HG02678 (cell line): Measurements from ENCODE around the gene CDHR3.

Experiments
- ATAC-seq: cut with Tn5 transposase; IDR thresholded peaks from one replicate; pipeline ENCODE4 v1.9.1; 2021; ENCODE audit warnings: mild to moderate bottlenecking, moderate library complexity; ENCODE audit not compliant: unreplicated experiment

Gene CDHR3

DNA sequence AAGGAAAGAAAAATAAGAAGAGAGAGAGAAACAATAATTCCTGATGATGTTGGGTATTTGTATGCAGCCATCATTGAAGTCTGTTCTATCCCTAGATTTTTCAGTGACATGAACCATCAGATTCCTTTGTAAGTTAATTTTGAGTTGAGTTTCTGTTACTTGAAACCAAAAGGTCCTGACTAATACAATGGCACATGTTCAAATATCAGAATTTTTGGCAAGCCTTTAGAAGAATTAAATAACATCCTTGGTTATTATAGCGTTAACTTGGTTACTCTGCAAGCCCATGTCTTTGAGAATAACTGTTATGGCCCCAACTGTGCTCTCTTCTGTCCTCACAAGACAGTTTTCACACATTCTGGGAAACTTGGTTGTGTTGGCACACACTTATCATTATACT, 82.5 kb downstream of the CDHR3 start:
- ATAC-seq, result no peak

DNA sequence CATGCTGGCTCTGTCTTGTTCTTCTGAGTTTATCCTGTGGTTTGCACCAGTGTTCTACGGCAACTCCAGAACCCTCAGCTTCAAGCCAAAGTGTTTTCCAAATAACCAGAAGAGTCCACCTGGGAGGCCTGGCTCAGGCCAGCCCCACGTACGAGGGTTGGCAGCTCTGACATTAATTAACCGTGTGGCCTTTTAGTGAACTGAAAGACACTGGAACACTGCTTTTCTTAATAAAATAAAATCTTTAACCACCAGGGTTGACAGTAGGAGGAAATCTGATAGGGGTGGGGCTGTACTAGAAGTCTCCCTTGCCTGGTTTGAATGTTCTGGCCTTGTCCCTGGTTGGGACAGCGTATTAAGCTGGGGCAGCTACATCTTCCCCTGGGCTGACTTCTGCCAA, 84.1 kb downstream of the CDHR3 start:
- ATAC-seq, result no peak

DNA sequence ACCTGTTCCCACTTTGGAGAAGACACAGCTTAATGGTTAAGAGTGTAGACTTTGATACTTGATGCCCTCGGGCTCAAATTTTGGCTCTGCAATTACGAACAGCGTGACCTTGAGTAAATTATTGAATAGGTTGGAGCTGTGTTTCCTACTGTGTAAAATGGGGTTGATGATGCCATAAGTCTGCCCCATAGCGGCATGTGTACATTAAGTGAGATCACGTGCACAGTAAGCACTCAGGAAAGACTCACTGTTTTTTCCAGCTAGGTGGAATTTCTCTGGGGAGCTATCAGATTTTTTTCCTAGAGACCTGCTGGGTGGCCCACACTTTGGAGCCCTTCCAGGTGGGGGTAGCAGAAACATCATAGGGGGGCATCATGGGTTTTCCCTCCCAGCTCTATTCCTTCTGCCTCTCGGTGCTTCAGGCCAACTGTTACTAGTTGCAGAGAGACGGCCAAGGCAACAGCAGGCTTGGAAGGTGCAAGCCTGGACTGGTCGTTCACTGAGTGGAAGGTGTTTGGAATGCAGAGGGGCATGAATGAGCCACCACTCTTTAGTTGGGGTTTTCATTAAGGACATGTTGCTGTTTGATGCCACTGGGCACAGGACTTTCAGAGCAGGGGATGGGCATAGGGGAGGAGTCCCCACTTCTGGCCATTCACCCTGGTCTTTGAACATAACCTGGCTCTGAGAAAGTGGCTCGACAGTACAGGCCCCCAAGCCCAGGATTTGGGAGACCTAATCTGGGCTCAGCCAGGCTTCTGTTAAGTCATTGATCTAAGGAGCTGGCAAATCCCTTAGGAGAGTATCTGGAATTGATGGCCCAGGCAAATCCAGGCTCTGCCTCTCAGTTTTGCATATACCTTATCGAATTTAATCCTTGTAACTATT, 85.0 kb downstream of the CDHR3 start:
- no peak for ATAC-seq

DNA sequence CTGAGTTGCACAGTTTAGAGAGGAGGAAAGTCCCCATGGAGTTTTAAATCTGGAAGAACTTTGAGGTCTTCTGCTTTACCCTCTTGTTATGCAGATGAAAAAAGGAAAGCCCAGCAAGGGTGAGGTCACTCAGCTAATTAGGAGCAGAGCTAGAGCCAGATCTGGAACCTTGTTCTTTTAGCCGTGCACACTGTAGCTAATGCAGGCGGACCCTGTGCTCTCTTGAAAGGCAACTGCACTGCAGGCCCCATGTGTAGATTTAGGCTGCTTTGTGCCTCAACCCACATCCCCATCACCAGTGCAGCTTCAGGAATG, 85.6 kb downstream of the CDHR3 start:
- ATAC-seq, result no peak

DNA sequence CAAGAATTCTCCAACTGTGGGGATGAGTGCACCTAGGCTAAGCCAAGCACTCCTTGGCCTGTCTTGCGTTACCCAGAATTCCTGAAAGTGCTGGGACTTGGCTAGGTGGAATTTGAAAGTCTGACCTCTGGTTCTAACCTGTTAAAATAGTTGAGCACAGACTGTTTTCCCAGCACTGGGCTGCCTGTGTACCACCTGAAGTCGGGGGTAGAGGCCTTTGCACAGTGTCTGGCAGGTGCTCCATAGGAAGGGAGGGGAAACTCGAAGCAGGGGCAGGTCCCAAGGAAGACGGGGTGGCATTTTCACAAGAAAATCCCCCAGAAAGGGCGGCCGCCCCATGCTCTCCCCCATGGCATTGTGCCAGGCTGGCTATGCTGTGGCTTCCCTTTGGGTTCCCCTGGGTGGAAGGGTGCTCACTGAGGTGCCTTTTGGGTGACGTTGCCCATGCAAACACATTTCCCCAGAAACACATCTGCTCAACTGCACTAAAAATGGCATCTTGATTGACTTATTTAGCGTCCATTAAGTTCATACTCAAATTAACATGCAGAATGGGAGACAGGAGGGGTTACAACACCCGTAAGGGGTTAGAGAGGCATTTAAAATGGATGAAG, 86.2 kb downstream of the CDHR3 start:
- no peak for ATAC-seq

DNA sequence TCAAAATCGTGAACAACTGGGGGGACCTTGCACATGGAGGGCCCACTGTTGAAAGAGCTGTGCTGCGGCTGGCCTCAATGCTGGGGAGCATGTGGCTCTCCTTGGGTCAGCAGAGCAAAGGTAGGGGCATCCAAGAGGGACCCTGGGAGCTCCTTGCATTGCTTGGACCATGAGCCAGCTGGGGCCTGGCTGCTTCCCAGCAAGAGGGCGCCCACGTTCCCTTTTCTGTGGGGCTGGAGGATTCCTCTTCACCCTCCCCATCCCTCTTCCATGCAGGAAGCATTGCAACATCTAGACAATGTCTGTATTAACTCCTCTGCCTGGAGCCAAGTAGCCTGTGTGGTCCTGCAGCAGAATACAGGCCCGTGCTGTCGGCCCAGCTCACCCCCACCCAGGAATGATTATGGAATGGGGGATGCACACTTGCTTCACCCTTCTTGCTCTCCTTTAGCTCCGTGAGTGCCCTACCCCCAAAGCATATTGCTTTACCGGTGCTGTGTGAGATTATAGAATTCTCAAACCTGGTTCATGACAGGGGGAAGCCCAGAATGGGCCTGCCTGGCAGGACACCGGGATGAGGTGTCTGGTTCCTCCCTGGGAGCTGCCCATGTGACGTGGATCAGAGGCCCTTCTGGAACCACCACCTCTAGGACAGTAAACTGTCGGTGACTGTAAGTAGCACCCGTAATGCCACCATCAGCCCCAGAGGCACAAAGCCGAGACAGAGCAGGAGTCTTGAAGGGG, 87.1 kb downstream of the CDHR3 start:
- no peak for ATAC-seq

DNA sequence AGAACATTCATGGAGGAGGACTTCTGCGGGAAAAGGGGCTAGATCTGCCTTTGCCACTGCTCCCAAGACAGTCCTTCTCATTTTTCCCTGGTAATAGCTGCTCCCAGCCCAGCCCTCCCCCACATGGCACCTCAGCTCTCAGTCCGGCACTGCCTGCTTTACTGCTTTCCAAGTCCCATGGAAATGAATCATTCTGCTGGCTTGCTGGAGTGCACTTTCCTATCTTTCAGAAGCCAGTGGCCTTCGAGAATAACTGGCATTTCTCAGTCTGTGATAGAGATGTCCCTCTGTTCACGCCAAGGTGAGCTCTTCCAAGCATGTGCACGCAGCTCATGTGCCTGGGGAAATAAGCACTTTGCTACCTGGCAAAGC, 87.7 kb downstream of the CDHR3 start:
- no peak for ATAC-seq

DNA sequence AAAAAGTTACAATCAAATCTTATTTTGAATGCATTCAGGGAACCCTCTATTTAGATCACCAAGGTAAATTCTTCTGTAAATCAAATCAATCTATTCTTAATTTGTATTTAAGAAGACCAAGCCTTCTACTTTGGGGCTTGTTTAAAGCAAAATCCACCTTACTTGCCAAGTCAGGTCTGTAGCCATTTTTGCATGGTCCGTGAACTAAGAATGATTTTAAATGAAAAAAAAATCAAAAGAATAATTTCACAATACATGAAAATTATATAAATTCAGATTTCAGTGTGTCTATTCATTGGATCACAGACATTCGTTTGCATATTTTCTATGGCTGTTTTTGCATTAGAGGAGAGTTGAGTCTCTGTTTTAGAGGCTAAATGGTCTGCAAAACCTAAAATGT, 89.6 kb downstream of the CDHR3 start:
- ATAC-seq, result no peak

DNA sequence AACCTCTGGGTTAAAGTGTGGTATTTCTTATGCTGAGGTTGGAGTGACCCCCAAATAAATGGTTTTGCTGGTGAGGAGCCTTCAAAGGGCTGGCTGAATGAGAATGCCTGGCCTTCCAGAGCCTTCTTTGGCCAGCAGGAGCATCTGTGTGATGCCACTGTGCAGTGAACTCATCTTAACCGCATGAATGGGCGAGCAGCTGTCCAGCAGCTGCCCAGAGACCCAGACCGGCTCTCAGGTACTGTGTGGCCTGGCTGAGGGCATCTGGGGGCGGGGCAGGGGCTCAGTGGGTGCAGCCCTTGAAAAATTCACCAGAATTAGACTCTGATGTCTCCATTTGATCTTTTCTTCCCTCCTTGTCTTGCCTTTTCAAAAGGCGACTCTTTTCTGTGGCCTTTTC, 90.0 kb downstream of the CDHR3 start:
- no peak for ATAC-seq

DNA sequence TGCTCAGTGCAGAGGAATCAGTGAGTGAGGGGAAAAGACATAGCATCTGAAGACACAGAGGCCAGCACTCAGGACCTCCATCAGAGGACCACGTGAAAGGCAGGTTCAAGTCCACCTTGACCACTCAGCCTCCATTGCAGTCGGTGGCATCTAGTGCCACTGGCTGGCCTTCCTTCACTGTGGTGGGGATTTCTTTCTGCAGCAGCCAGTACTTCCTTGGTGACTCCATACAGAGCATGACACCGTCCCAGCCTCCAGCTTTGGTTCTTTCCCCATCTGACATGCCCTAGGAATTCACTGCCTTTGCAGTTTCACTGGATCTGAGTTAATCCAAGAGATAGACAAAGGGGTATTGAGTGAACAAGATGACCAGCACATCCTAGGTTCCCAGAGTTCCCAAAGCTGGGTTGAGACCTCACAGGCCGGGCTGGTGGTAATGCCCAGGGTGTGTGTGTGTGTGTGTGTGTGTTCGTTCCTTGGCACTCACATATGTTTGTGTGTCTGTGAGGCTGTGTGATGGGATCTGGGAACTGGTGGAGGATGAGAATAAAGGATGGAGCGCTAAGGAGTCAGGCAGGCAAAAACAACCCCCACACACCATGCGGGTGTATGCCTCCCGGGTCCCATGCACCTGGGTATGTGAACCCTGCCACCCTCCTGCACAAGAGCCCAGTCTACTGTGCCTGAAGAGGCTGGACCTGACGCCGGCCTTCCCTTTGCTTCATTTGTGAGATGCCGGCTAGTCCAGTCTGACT, 91.3 kb downstream of the CDHR3 start:
- ATAC-seq, result no peak

DNA sequence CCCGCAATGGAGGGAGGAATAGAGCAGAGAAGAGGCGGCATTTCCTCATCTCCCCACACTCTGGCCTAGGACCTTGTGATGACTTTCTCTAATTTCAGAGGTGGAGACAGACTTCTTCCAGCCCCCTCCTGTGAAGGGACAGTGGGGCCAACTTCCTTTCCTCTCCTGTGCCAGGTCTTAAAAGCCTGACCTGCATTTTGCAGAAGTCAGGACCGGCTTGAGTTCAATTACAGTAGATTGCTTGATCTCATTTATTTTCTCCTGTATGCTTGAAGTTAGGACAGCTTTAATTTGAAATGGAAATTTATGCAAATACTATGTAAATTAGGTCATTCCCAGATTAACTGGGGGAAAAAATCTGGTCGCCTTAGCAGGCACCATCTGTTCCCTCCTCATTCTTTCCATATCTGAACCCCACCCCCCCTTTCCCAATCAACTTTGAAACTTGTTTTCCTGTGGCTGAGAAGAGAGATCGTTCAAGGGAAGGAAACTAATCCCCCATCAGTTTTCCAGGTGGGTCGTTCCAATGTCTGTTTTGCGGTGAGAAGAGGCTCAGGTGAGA, 92.0 kb downstream of the CDHR3 start:
- ATAC-seq, result no peak

DNA sequence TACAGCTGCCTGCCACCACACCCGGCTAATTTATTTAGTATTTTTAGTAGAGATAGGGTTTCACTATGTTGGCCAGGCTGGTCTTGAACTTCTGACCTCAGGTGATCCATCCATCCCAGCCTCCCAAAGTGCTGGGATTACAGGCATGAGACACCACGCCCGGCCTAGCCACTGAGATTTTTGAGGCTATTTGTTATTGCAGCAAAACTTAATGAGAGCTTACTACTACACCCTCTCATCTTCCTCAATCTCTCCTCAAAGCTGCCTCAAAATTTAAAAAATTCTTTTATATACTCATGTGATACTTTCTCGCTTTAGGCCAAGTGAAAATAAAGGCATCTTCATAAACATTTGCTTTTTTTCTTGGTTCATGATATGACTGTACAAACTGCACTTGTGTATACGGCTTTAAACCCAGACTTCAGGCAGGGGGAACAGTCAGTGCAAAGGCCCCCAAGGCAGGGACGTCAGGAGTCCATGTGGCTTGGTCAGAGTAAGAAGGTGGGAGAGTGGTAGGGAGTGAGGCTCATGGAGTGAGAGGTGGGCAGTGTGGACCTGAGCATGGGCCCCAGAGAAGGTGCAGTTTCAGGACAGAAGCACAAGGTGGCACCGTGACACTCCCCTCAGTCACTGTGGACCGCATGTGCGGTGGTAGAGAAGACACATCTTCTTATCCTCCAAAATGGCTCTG, 93.6 kb downstream of the CDHR3 start:
- peak; percentile 50 for ATAC-seq

DNA sequence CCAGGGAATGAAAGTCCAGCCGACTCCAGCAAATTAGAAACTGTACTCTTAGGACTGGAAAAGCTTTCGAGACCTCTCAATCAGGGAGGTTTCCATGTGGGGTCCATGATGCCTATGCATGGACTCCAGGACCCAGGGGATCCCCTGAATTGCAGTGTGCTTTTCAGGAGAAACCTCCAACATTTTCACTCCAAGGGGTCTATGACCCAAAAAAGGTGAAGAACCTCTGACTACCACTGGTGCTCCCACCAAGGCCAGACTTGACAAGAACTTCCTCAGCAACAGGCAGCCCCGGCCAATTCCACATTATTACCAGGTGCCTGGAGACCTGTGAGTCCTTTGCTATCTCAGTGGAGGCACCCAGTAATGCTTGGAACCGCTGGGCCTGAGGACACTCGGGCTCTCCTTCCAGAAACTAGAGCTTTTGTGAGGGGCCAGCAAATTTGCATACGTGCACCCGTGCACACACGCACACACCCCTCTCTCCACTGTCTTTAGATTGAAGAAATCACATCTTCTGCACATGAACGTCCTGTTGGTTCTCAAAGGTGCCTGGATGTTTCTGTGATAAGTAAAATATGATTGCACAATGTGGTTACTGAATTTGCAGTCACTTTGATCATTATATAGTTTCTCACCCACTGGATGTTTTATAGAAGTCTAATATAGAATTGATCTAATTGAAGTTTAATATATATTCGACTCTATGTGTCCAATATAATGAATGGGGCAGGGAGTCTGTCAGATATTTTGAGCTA, 94.3 kb downstream of the CDHR3 start:
- no peak for ATAC-seq

DNA sequence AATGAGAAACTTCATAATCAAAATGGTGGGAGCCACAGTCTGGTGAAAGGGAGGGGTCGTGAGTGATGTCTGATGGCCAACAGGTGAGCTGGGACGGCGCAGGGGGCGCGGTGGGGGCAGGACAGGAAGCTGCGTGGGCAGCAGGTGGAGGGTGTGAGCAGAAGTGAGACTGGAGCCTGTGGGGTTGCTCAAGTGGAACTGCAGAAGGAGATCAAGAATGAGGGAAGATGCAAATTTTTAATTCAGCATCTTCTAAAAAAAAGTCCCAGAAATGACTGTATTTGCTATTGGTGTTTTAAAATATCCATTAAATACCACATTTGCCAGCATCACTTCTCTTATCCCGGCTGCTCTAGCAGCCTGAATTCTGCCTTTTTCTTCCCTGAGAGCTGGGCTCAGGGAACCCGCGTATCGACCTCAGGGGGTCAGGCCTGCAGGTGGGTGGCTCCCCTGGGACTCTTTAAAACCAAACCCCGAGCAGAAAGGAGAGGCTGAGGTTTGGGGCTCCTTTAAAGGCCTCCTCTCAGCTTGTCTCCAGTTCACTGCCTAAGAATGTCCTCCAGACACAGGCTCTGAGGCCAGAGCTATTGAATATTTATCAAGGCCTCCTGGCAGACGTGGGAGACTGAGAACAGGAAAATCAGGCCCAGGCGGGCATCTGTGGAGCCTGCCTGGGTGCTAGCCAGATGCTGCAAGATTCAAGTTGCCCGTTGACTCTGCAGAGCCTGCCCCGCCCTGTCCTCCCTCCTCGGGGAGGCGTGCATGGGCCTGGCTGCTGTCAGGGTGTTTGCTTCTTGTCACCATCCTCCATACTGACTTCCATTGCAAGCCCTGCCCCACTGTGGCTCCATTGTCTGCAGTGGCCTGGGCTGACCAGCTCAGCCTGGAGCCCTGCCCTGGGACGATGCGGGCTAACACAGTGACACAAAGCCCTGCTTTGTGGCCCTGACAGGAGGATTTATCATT, 95.2 kb downstream of the CDHR3 start:
- ATAC-seq, result peak; percentile 62

DNA sequence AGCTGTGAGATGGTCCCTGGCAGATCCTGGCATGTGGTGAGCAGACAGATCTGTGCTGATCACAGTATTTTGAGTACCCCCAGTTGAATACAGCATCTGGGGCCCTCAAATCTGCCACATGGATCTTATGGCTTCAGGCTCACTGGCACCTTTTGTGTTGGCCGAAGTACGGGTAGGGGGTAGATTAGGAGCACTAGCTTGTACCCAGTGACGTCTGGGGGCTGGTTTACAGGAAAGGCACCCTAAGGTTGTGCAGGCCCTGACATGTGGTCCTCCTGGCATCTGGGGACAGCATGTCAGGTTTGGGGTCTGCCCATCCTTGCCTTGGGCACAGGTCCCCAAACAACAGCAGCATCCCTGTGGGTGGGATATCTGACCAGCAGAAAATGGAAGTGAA, 95.9 kb downstream of the CDHR3 start:
- ATAC-seq, result no peak

DNA sequence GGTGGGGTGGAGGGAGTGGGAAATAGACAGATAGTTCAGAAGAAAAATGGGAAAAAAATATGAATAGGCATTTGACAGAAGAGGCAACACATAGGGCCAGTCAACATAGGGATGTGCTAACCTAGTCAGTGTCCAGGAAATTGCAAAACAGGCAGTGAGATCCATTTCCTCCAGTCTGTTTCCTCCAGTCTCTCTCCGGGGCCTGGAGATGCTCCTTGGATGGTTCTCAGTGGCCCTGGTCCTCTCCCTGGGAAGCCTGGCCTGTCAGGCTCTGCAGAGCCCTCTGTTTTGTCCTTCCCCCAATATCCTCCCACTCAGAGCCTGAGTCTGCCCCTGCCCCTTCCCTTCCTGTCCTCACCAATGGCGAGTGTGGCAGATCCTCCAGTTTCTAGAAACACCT, 96.5 kb downstream of the CDHR3 start:
- no peak for ATAC-seq

DNA sequence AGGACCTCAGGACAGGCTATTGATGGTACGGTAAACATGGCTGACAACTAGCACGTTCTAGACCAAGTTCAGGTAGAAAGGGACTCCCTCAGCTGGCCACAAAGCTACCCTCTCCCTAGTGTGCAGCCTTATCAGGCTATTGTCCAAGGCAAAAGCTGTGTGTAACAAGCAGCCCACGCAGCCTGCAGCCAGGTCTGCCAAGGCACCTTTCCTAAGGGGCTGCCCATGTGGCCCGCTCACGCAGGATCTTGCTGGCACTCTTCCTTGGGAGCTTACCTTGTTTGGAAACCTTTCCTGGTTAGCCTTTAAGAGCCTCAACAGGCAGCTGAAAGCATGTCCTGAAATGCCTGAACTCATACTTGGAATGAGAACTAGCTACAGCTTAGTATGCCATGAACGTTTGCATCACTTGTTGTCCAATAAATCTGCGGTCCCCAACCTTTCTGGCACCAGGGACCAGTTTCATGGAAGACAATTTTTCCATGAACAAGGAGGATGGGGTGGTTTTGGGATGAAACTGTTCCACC, 97.4 kb downstream of the CDHR3 start:
- ATAC-seq, result no peak

DNA sequence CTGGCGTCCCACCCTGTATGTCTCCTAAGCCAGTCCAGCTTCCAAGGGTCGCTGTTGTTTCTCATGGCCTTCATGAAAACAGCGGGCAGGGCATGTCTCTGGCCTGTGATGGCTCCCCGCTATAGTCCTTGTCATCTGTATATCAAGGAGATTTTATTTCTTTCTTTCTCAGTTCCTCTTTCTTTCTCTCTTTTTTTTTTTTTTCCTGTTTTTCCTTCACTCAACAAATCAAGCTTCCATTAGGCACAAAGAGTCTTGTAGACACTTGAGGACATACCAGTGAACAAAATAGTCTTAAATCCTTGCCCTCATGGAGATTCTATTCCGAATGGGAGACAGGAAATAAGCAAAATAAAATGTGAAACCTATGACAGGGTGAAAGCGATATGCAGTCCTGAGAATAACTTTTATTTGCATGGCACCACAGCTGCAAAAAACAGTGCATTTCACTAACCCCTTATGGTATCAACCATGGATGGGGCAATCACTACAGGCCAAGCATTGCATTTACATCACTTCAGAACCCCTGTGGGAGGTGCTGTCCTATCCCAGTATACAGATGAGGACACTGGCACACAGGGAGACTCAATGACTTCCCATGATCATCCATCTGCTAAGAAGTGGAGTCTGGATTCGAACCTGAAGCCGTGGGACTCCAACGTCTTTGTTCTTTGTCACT, 98.4 kb downstream of the CDHR3 start:
- ATAC-seq, result peak; percentile 25
